Lower leg skin (tissue), 4 donors: Measurements from ENCODE around the gene TREH. TPM values are rescaled to one million over a fixed set of nuclear protein-coding genes. Genes with fewer than 3 reads are reported as not detected.

ENCODE experiments used
- DNase-seq, 2 donors: peaks; one replicate each; pipeline ENCODE4 v3.0.0-alpha.2; 2019; ENCODE audit warnings: low spot score in 2 of 2
- H3K4me3 ChIP-seq: fragments of 200-600 bp; sonication (generic); 2 replicates; pipeline ENCODE4 v1.5.1; 2017; ENCODE audit warnings: mild to moderate bottlenecking, low read depth; ENCODE audit not compliant: poor library complexity, severe bottlenecking
- POLR2A ChIP-seq, 2 donors: fragments of 450-650 bp; IDR thresholded peaks; one replicate each; pipeline ENCODE4 v1.6.1; 2016 to 2017; ENCODE audit warnings: antibody characterized with exemption in 2 of 2, mild to moderate bottlenecking in 1 of 2, moderate library complexity in 1 of 2
- WGBS, 2 donors: methylation state at CpG; one replicate each; pipeline ENCODE4 v1.1.5; 2018; 5-methylcytosine and 5-hydroxymethylcytosine counted together
- intact Hi-C: fragments of 100-400 bp; cut with DNase I; formaldehyde crosslinking; loops from one replicate; pipeline ENCODE4 v1.15.0; 2023; ENCODE audit warnings: low total_unique reads
- total RNA-seq, 4 donors: library from RNA; depleted of rRNA; stranded (reverse); fragments of >200 nt; gene quantifications; one replicate each; pipeline ENCODE4 v1.1.0, GENCODE V29; 2016
- TF ChIP-seq, protein P1 (sequence below), 3 donors: fragments of 450-650 bp; IDR thresholded peaks; one replicate each; pipeline ENCODE4 v1.5.1; 2016; ENCODE audit warnings: antibody characterized with exemption in 3 of 3, mild to moderate bottlenecking in 3 of 3, moderate library complexity in 2 of 3

The TREH gene
- total RNA-seq, 4 donors from 2014 or later, result not detected

DNA sequence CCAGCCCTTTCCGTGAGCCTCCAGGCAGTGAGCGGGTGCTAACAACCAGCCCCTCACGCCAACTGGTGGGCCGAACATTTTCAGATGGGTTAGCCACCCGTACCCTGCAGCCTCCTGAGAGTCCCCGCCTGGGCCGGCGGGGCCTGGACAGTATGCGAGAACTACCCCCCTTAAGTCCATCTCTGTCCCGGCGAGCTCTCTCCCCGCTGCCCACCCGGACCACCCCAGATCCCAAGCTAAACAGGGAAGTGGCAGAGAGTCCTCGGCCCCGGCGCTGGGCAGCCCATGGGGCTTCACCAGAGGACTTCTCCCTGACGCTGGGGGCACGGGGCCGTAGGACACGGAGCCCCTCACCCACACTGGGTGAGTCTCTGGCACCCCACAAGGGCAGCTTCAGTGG is 51.4 kb downstream of the TREH start:
- intact Hi-C loops, result no loop called here
- no peak overlapping the region for H3K4me3 ChIP-seq
- 87 to 93% methylated on average over 11 to 20 of the region's 20 CpGs for WGBS, 2 donors
- no peak for DNase-seq
- no peak for TF ChIP-seq POLR2A (IDR thresholded peaks at IDR 0.05)
- TF ChIP-seq, protein P1, sequence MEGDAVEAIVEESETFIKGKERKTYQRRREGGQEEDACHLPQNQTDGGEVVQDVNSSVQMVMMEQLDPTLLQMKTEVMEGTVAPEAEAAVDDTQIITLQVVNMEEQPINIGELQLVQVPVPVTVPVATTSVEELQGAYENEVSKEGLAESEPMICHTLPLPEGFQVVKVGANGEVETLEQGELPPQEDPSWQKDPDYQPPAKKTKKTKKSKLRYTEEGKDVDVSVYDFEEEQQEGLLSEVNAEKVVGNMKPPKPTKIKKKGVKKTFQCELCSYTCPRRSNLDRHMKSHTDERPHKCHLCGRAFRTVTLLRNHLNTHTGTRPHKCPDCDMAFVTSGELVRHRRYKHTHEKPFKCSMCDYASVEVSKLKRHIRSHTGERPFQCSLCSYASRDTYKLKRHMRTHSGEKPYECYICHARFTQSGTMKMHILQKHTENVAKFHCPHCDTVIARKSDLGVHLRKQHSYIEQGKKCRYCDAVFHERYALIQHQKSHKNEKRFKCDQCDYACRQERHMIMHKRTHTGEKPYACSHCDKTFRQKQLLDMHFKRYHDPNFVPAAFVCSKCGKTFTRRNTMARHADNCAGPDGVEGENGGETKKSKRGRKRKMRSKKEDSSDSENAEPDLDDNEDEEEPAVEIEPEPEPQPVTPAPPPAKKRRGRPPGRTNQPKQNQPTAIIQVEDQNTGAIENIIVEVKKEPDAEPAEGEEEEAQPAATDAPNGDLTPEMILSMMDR (IDR thresholded peaks at IDR 0.05), result no peak

DNA sequence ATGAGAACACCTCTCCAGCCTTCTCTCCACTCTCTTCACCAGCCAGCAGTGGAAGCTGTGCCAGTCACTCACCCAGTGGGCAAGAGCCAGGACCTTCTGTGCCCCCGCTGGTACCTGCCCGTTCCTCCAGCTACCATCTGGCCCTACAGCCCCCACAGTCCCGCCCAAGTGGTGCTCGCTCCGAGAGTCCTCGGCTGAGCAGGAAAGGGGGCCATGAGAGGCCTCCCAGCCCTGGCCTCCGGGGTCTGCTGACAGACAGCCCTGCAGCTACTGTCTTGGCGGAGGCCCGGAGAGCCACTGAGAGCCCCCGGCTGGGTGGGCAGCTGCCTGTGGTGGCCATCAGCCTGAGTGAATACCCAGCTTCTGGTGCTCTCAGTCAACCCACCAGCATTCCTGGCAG is 51.9 kb downstream of the TREH start:
- TF ChIP-seq, protein P1 (IDR thresholded peaks at IDR 0.05), result no peak
- TF ChIP-seq POLR2A (IDR thresholded peaks at IDR 0.05), result no peak
- WGBS, 2 donors, result 84 to 85% methylated on average over 10 of the region's 10 CpGs
- intact Hi-C loops, result no loop called here
- no peak overlapping the region for H3K4me3 ChIP-seq
- DNase-seq, result no peak

DNA sequence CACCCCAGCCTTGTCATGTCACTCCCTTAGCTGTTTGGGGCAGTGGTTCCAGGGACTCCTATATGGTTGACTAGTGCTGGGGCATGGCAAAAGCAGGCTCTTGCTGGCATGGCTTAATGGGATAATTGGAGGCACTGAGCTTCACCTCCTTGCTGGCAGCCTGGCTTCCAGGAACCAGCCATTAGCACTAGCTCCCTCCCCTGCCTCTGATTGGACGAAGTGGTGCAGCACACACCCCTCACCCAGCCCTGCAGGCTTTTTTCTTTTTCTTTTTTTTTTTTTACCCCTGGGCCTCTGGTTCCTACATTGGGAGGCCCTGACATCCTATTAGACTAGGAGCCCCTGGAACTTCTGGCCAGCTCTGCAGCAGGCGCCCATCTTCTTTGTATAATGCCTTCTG is 53.5 kb downstream of the TREH start:
- 69 to 72% methylated on average over 2 of the region's 2 CpGs for WGBS, 2 donors
- no peak for DNase-seq
- TF ChIP-seq POLR2A (IDR thresholded peaks at IDR 0.05), result no peak
- TF ChIP-seq, protein P1 (IDR thresholded peaks at IDR 0.05), result no peak
- no peak overlapping the region for H3K4me3 ChIP-seq
- intact Hi-C loops, result no loop called here

DNA sequence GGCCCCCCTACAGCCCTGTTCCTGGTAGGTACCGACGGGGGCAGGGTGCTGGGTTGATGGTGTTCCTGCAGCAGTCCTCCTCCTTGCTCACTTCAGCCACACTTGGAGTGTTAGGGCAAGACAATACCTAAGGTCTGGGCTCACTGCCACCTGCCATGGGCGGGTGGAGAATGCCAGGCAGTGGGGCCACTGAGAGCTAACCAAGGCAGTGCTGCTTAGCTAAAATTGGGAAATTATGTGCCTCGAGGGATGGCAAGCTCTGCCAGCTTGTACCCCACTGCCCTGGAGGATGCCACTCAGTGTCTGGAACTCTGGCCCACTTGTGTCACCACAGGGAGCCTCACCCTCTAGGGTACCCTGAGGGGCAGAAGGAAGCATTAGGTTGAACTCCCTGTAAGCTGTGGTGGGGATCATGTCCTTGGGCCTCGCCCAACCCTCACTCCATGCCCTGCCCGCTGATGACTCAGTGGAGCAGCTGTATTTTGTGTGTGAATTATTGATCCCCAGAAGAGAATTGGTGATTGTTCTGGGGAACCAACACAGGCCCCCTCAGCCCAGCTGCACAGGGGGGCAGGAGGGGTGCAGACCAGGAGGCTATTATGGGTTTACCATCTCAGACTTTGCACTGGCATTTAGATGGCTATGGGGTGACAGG is 54.3 kb downstream of the TREH start:
- TF ChIP-seq, protein P1 (IDR thresholded peaks at IDR 0.05), result no peak
- no peak overlapping the region for H3K4me3 ChIP-seq
- intact Hi-C loops, result no loop called here
- DNase-seq, result no peak
- WGBS, 2 donors, result 50 to 53% methylated on average over 6 of the region's 6 CpGs

DNA sequence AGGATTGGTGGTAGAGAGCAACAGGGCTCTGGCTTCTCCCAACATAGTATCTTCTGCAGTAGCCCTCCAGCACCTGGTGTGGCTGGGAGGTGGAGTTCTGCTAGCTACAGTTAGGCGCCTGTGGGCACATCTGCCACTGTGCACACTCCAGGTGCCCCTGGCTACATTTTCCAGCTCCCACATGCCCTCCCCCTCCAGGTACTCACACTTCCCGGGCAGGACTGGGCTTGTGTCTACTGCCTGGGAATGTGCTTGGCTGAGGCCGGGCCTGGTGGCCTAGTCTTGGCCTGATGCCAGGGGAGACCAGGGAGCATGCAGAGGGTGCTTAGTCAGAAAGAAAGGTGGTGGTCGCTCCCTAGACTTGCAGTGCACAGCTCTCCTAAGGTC is 56.2 kb downstream of the TREH start:
- intact Hi-C loops, result no loop called here
- TF ChIP-seq, protein P1 (IDR thresholded peaks at IDR 0.05), result no peak
- TF ChIP-seq POLR2A (IDR thresholded peaks at IDR 0.05), result no peak
- WGBS, 2 donors, result 43 to 51% methylated on average over 4 of the region's 4 CpGs
- H3K4me3 ChIP-seq, result no peak overlapping the region
- DNase-seq, result peak in 1 of 2 donors; percentile 91
